COLO668 (cell line): ENCODE data around the gene PPIA.
"Not testable (repeated sequence)": the region's sequence is repeated elsewhere in the genome, so short reads cannot be mapped to it uniquely, and the experiment has no call there.

ENCODE experiments used
- DNase-seq: peaks from one replicate; lab custom pipeline; 2025; ENCODE audit not compliant: unreplicated experiment; lab: John Stamatoyannopoulos, UW

PPIA gene

DNA sequence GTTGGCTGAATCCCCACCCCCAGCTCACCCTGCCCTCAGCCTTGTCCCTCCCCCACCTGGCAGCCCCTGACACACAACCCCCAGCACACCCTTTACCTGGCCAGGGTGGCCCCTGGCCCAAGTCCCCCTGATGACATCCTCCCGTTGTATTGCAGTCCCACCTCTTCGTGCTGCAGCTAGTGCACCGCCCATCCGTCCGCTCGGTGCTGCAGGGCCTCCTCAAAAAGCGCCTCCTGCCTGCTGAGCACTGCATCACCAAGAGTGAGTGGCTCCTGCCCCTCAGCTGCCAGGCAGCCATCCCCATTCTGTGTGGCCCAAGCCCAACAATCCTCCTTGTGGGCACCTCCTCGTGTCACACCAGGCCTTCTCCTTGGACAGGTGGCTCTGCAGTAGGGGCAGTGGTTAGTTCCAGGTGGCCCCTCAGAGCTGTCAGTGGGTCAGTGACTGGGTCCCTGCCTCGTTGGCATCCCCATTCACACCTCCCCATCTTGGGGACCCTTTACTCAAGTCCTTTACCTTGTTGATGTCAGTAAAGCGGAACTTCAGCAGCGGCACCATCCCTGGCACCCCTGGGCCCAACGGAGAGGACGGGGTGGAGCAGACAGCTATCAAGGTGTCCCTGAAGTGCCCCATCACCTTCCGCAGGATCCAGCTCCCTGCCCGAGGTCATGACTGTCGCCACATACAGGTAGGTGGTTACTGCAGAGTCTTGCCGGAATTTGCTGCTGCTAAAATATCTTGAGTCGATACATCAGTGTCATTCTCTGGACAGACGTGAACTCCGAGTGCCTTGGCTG lies 33.6 kb upstream of the PPIA start:
- DNase-seq: no peak

DNA sequence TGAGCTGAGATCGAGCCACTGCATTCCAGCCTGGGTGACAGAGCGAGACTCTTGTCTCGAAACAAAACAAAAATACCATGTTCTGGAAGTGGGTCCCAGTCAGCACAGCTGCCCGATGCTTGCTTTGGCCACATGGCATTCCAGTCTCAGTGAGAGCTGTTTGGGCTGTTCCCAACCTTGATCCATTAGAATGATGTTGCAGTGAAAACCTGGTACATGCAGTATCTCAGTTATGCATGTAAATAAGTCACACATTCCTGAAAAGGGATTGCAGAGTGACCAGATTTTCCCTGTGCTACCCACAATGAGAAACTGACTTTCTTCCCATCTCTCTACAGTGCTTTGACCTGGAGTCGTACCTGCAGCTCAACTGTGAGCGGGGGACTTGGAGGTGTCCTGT lies 32.4 kb upstream of the PPIA start:
- DNase-seq: no peak

DNA sequence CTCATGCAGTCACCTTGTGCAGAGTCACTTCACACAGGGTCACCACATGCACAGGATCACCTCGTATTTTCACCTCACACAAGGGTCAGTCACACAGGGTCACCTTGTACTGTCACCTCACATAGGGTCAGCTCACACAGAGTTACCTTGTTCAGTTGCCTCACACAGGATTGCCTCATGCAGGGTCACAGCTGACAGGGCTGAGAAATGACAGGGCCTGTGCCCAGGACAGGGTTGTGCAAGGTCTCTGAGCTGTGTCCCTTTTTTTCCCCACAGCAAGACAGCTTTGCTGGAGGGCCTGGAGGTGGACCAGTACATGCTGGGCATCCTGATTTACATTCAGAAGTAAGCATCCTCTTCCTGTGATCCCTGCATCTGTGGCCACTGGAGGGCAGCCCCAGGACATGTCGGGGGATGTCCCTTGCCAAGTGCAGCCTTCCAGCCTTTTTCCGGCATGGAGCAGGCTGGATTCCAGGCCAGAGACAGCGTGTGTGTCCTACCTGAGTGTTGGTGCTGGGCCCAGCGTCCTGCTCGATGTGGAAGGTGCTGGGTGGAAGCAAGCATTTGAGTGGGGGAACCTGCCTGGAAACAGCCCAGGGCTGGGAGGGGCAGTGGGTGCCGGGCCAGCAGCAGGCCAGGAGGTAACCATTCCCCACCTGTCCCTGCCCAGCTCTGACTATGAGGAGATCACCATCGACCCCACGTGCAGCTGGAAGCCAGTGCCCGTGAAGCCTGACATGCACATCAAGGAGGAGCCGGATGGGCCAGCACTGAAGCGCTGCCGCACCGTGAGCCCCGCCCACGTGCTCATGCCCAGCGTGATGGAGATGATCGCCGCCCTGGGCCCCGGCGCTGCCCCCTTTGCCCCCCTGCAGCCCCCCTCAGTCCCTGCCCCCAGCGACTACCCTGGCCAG lies 31.6 kb upstream of the PPIA start:
- no peak for DNase-seq

DNA sequence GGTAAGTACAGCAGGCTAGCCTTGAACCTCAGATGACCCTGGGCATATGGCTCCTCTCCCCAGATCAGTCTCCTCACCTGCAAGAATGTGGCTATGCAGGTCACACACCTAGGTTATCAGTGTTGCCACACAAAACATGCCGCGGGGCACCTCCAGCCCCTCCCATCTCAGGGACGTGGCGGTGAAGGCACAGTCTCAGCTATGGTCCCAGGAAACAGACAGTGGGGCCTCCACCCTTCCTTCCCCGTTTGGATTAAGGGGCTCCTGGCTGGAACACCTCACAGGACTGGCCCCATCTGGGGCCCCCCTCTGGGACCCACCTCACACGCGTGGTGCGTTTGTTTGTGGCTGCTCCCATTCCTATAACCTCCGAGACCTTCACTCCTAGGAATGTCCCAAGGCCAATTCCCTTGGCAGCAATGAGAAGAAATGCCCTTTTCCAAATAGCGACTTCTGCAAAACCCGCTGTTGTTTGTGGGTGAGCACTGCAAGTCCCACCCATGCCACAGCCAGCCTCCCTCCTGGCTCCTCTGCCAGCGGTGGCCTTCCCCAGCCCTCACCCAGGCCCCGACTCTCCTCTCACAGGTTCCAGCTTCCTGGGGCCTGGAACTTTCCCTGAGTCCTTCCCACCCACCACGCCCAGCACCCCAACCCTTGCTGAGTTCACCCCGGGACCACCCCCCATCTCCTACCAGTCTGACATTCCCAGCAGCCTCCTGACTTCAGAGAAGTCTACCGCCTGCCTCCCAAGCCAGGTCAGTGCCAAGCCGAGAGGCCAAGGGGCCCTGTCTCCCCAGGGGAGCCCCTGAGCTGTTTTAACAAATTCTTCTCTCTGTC lies 30.7 kb upstream of the PPIA start:
- DNase-seq: no peak

- DNase-seq: no peak
Observed at GRCh38 chr7:44766416-44766801, 30.1 kb upstream of the PPIA start.

DNA sequence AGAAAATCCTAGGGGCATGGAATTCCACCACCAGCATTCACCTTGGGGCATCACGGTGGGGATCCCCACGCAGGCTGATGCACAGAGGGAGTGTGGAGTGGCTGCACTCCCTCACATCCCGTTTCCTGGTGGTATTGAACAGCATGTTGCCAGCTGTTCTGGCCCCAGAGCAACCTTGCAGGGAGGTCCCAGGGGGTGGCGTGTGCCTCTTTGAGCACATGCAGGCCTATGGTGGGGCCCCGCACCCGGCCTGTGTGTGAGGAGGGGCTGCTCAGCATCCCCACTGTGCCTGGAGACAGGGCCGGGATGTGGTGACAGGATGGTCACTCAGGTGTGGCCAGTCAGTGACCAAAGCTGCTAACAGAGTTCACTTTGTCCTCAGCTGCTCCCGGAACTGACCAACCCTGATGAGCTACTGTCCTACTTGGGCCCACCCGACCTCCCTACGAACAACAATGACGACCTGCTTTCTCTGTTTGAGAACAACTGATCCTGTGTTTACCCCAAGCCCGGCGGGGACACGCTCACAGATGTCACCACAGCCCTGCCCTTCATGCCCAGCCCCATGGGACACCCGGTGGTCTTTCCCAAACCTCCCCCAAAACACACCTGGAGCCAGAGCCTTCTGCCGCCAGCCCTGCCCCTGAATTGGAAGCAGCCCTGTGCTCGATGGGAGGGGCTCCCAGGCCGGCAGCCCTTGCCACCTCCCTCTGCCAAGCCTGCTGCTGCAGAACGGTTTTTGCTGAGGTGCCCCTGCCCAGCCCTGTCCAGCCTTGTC lies 29.2 kb upstream of the PPIA start:
- DNase-seq: no peak

GRCh38 chr7:44767912-44768627 lies 28.4 kb upstream of the PPIA start:
- DNase-seq: peak; percentile 43

DNA sequence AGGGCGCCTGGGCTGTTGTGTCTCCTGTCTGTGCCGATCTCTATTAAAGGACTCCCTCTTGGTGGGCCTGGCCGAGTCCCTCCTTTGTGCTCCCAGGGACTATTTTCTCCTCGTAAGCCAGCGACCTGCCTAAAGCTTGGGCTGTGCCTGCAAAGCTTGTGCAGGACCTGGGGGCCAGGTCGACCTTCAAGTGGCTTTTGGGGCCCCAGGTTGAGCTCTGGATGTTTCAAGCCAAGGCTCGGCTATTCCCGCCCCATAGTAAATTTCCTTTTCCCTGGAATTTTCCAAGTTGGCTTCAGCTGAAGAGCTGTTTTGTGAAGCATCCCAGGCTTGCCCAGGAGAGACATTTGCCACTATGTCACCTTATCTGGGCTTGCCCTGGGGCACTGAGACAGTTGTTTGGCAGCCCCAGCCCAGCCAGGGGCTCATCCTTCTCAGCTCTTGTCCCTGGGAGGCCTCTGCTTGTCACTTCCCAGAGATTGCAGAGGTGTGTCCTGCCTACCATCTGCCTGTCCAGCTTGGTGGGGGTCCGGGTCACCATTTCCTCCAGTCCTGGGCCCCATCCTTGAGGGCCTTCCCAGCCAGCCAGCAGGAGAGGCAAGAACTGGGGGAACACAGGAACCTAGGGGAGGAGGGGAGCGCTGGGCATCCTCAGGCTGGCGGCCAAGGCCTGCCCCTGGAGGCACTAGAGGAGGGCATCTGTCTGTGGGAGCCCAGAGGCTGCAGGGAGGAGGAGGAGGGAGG lies 27.7 kb upstream of the PPIA start:
- DNase-seq: no peak

DNA sequence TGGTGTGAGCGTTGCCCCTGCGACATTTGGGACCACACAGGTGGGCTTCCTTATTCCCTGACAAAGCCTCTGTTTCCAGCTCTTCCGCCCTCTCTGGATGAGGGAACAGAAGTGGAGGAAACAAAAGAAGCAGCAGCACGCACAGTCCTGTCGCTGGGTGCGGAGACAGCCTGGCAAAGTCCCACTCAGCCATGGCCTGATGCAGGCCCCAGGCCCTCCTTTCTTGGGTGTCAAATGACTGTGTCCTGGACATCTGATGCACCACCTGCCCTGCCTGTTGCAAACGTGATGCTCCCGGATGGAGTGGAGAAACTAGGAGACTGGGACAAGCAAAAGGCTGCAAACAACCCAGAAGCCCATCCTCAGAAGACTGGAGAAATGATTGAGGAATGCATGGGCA lies 27.1 kb upstream of the PPIA start:
- DNase-seq: no peak

- DNase-seq: no peak
Observed at GRCh38 chr7:44769776-44770294, 26.6 kb upstream of the PPIA start.

- DNase-seq: no peak
Observed at GRCh38 chr7:44771358-44771757, 25.1 kb upstream of the PPIA start.

DNA sequence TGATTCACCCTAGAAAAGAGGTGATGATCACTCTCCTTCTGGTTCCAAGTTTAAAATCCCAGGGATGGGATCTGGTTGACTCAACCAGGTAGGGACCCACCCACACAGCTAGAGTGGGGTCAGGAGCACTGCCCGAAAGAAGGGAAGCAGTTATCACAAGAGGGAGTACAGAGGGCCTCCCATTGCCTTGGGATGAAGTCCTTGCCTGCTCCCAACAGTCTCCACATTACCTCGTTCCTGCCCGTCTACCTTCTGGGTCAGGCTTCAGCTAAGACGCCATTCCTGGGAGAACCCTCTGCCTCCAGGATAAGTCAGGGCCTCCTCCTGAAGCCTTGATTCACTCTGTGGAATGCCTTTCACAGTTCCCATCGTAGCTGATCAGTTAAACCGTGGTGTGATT lies 24.0 kb upstream of the PPIA start:
- no peak for DNase-seq

DNA sequence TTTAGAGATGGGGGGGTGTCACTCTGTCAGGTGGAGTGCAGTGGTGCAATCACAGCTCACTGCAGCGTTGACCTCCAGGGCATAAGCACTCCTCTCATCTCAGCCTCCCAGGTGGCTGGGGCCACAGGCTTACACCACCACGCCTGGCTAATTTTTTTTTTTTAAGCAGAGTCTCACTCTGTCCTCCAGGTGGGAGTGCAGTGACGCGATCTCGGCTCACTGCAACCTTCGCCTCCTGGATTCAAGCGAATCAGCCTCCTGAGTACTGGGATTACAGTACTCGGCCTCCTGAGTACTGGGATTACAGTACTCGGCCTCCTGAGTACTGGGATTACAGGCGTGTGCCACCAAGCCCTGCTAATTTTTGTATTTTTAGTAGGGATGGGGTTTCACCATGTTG lies 23.6 kb upstream of the PPIA start:
- peak; percentile 35 for DNase-seq

- DNase-seq: not testable (repeated sequence)
Observed at GRCh38 chr7:44774486-44774885, 22.0 kb upstream of the PPIA start.

DNA sequence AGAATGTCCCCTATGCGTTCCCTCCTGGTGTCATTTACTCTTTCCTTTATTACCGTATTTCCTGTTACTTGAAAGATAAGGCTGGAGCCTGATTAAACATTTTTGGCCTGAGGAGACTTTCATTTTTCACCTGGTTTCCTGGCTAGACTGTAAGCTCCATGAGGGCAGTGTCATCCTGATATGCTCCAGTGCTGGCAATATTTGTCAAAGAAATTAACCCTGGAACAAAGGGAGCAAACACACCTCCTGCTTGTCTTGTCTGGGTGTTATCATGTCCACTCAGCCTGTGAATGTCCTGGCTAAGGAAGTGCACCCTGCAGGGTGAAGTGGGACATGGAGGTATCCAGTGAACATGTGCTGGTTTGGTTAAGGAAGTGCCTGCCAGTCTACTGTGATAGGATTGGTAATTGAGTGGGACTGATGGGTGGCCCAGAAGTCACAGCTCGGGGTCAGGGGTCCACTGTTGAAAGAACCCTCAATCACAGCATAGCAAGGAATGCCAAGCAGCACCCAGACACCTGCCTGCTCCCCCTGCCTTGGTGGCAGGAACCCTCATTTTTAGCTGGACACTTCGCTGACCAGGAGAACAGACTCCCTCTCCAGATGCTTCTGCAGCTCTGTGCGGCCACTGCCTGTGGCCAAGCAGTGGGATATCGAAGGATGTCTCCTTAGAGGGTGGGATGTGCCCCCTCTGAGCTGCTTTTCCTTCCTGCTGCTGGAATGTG lies 20.9 kb upstream of the PPIA start:
- no peak for DNase-seq

GRCh38 chr7:44776211-44776610 lies 20.3 kb upstream of the PPIA start:
- DNase-seq: no peak

DNA sequence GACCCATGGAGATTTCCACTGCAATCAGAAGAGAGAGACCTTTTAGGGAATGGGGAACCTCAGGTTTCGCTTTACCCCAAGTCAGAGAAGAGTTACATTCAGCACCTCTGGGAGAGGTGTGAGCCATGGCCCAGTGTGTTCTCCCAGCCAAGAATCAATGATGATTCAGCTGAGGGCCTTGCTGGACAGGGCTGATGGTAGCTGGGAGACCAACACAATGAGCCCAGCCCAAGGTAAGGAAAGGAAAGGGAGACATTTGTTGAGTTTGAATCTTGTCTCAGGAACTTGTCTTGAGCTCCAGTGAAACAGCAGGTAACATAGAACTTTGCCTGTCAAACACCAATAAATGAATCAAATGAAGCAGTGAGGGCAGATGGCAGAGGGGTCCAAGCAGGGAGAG lies 14.0 kb upstream of the PPIA start:
- no peak for DNase-seq

DNA sequence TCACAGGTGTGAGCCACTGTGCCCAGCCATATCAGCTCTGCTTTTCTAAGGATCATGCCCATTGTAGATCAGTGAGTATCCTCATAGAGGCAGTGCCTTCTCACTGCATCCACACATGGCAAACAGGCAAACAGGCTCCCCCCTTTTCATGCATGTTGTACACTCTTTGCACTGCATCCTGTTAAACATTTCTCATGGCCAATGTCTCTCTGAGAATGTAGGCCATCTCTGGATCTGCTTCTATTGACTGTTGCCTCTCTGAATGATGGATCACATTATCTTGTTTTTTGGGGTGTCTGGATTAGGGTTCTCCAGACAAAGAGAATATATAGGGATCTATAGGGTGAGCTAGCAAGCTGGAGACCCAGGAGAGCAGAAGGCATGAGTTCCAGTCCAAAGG lies 13.1 kb upstream of the PPIA start:
- DNase-seq: no peak
